Ecto neural progenitor cell (in vitro differentiated cells): Measurements from ENCODE around the gene CYTIP.
"Not testable (repeated sequence)": the region's sequence is repeated elsewhere in the genome, so short reads cannot be mapped to it uniquely, and the experiment has no call there.

Experiments
- DNase-seq: peaks from one replicate; pipeline ENCODE4 v3.0.0-alpha.2; 2018; ENCODE audit warnings: low spot score

The CYTIP gene

GRCh38 chr2:157368508-157368907 is 75.4 kb downstream of the CYTIP start:
- not testable (repeated sequence) for DNase-seq

- DNase-seq: no peak
These were observed 76.2 kb downstream of the CYTIP start for GRCh38 chr2:157367704-157368103.
